K562 (cell line): Measurements from ENCODE around the gene SEMA3F. TPM values are rescaled to one million over a fixed set of nuclear protein-coding genes. Genes with fewer than 3 reads are reported as not detected.

Source experiments
- CAMTA2 ChIP-seq: fragments of 250-450 bp; sonication (Bioruptor Pico); conservative IDR thresholded peaks from 2 replicates; pipeline ENCODE4 v1.5.1; 2022
- CHD4 ChIP-seq: fragments of 200-600 bp; sonication (generic); IDR thresholded peaks from 3 replicates; pipeline ENCODE4 v1.6.1; 2012; ENCODE audit warnings: low read depth, mild to moderate bottlenecking, mixed read lengths, low read length, inconsistent platforms; ENCODE audit not compliant: insufficient read depth, insufficient replicate concordance, poor library complexity, severe bottlenecking
- HDGF ChIP-seq: fragments of 450-650 bp; IDR thresholded peaks from 2 replicates; pipeline ENCODE4 v1.6.1; 2016
- KHSRP ChIP-seq: fragments of 450-650 bp; IDR thresholded peaks from 2 replicates; pipeline ENCODE4 v1.6.1; 2017
- LCOR ChIP-seq: sonication (generic); formaldehyde crosslinking; IDR thresholded peaks from 2 replicates; pipeline ENCODE4 v1.8.0; 2022; ENCODE audit warnings: mild to moderate bottlenecking, missing genetic modification reagents
- NR3C1 ChIP-seq: sonication (generic); formaldehyde crosslinking; IDR thresholded peaks from 2 replicates; pipeline ENCODE4 v1.8.1; 2022; ENCODE audit warnings: missing genetic modification reagents
- NRF1 ChIP-seq, 2 experiments: fragments of 450-650 bp; IDR thresholded peaks in 1 of 2; conservative IDR thresholded peaks in 1 of 2; 2 replicates each; pipeline ENCODE4 v1.6.1; 2014; ENCODE audit warnings: mild to moderate bottlenecking in 2 of 2
- PATZ1 ChIP-seq: fragments of 250-450 bp; sonication (Bioruptor Pico); IDR thresholded peaks from 2 replicates; pipeline ENCODE4 v1.5.0; 2020; ENCODE audit warnings: mild to moderate bottlenecking, borderline replicate concordance
- PHB2 ChIP-seq: fragments of 450-650 bp; IDR thresholded peaks from 2 replicates; pipeline ENCODE4 v1.6.1; 2017; ENCODE audit warnings: low read depth
- PRDM10 ChIP-seq: fragments of 450-650 bp; IDR thresholded peaks from 2 replicates; pipeline ENCODE4 v1.6.1; 2018; ENCODE audit not compliant: partially characterized antibody
- RB1 ChIP-seq: fragments of 450-650 bp; IDR thresholded peaks from 2 replicates; pipeline ENCODE4 v1.6.1; 2017; ENCODE audit warnings: low read depth, mild to moderate bottlenecking
- RBBP5 ChIP-seq: fragments of 200-600 bp; sonication (generic); IDR thresholded peaks from 2 replicates; pipeline ENCODE4 v1.6.1; 2012; ENCODE audit warnings: borderline replicate concordance, mild to moderate bottlenecking, low read length, control low read depth, inconsistent platforms; ENCODE audit not compliant: insufficient read depth, poor library complexity, severe bottlenecking
- RHOXF2B ChIP-seq: fragments of 250-450 bp; sonication (Bioruptor Pico); conservative IDR thresholded peaks from 2 replicates; pipeline ENCODE4 v1.5.1; 2021
- TFAP4 ChIP-seq: sonication (generic); formaldehyde crosslinking; IDR thresholded peaks from 2 replicates; pipeline ENCODE4 v1.8.0; 2022; ENCODE audit warnings: missing genetic modification reagents, mild to moderate bottlenecking, moderate library complexity, borderline replicate concordance
- VEZF1 ChIP-seq: fragments of 200-800 bp; sonication (Bioruptor generic); IDR thresholded peaks from 2 replicates; pipeline ENCODE4 v1.6.1; 2017; ENCODE audit warnings: missing genetic modification characterization, missing compliant biosample characterization
- ZNF431 ChIP-seq: sonication (generic); formaldehyde crosslinking; IDR thresholded peaks from 2 replicates; pipeline ENCODE4 v1.8.0; 2022; ENCODE audit warnings: mild to moderate bottlenecking, missing genetic modification reagents
- ZNF507 ChIP-seq: conservative IDR thresholded peaks from 2 replicates; pipeline ENCODE4 v1.6.1; 2017; ENCODE audit warnings: missing genetic modification characterization, missing compliant biosample characterization
- polyA plus RNA-seq, 8 experiments: library from polyadenylated mRNA; depleted of rRNA in 4 of 8; stranded (reverse) in 5 of 8; unstranded in 3 of 8; fragments of >200 nt; fragmentation: Nextera tagmentation in 2 of 8; fragmentation: Illumina TruSeq in 1 of 8; extraction: Ambion mirVana in 2 of 8; extraction: Trizol in 1 of 8; gene quantifications; 2 replicates each; pipeline versions ENCODE4 v1.2.1 to v1.2.3, GENCODE V29; 2011 to 2014; ENCODE audit warnings: inconsistent platforms in 1 of 8, missing spikeins in 1 of 8
- total RNA-seq, 7 experiments: library from RNA; depleted of rRNA in 6 of 7; stranded (reverse); fragments of >200 nt in 6 of 7; fragmentation: Illumina TruSeq in 2 of 7; extraction: Trizol in 2 of 7; gene quantifications; 2 replicates each; pipeline versions ENCODE4 v1.2.1 to v1.2.3, GENCODE V29; 2011 to 2021; ENCODE audit warnings: low replicate concordance in 1 of 7

SEMA3F gene
- total and polyA plus RNA-seq, 9 of the 15 experiments (the other 6 are each of a cell fraction or from before 2014, with no cell fraction given): 0.58 to 3.0 (median 2.0) TPM; not detected in 2

- TF ChIP-seq PRDM10 (peak; percentile 71), RBBP5 (peak; percentile 35), CHD4 (no peak), TFAP4 (CRISPR knock-in tag) (peak; percentile 82), CAMTA2 (no peak), VEZF1 (CRISPR knock-in tag) (peak; percentile 95), RHOXF2B (CRISPR knock-in tag) (0 out of 2 replicates have a peak, but pooled peaks have one; percentile 11), ZNF507 (tag) (no peak), RB1 (peak; percentile 96), ZNF431 (CRISPR knock-in tag) (no peak), LCOR (CRISPR knock-in tag) (peak; percentile 78), PHB2 (no peak), PATZ1 (CRISPR knock-in tag) (no peak), KHSRP (no peak), NR3C1 (CRISPR knock-in tag) (no peak), NRF1 (conservative IDR thresholded peaks at IDR 0.05 in 1 of 2, IDR thresholded peaks at IDR 0.05 in 1 of 2) (peak; percentile 84 to 87), HDGF (no peak)
Observed at GRCh38 chr3:50227390-50228183, 72.5 kb downstream of the SEMA3F start (continued).
